ENCODE results near the gene CYB561. TPM values are rescaled to one million over a fixed set of nuclear protein-coding genes. Genes with fewer than 3 reads are reported as not detected.

Gene CYB561
- total RNA-seq, 1 experiment from 2014 or later = 57.2 TPM

GRCh38 chr17:63463771-63464170, 17.7 kb upstream of the CYB561 start:
- H3K27me3 Mint-ChIP-seq (ENCODE audit: insufficient read depth, unreplicated experiment) = no peaks in the 10 kb centered on the region
- ChIA-PET POLR2A (no interaction called here), CTCF (interaction anchor here (0.8 to 2.4 kb wide), 3 partner anchors 13 to 18 kb away, joined by 3 to 9 read pairs (median 3); partner anchors contain the start of genes ACE and CYB561)
- no peak overlapping the region for H3K4me3 Mint-ChIP-seq (ENCODE audit: unreplicated experiment)
- no peak for TF ChIP-seq CTCF (IDR thresholded peaks at IDR 0.05; ENCODE audit: unreplicated experiment)
- H3K27ac Mint-ChIP-seq (ENCODE audit: low read depth, unreplicated experiment) = no peak overlapping the region
- intact Hi-C loops (cut with micrococcal nuclease) = no loop called here
- H3K9me3 Mint-ChIP-seq (ENCODE audit: unreplicated experiment) = no peaks in the 10 kb centered on the region
- H3K36me3 Mint-ChIP-seq (ENCODE audit: insufficient read depth, unreplicated experiment) = no peaks in the 10 kb centered on the region
- no TSS peak for BruUV-seq (replicated peaks)
- DNase-seq (ENCODE audit: unreplicated experiment) = no peak
- peaks cover 26% of the 10 kb centered on the region for H3K4me1 Mint-ChIP-seq (ENCODE audit: insufficient read depth, unreplicated experiment)

GRCh38 chr17:63460018-63460417, 13.9 kb upstream of the CYB561 start:
- CTCF ChIA-PET = interaction anchor here (0.9 to 3.4 kb wide), 4 partner anchors 12 to 35 kb away, joined by 3 to 17 read pairs (median 10); partner anchors contain the start of gene CYB561
- intact Hi-C loops (cut with micrococcal nuclease) = no loop called here

GRCh38 chr17:63458478-63458877, 12.4 kb upstream of the CYB561 start:
- ChIA-PET POLR2A (interaction anchor here (1.1 kb wide), 1 partner anchor 12 kb away, joined by 3 read pairs; the partner anchor contains the start of gene CYB561), CTCF (interaction anchor here (0.5 to 1.0 kb wide), 6 partner anchors 9 to 310 kb away, joined by 3 to 6 read pairs (median 4); no protein-coding TSS in a partner anchor)
- Mint-ChIP-seq H3K27me3 (ENCODE audit: insufficient read depth, unreplicated experiment) (no peaks in the 10 kb centered on the region), H3K4me1 (ENCODE audit: insufficient read depth, unreplicated experiment) (peaks cover 26% of the 10 kb centered on the region), H3K9me3 (ENCODE audit: unreplicated experiment) (no peaks in the 10 kb centered on the region), H3K4me3 (ENCODE audit: unreplicated experiment) (no peak overlapping the region), H3K27ac (ENCODE audit: low read depth, unreplicated experiment) (no peak overlapping the region), H3K36me3 (ENCODE audit: insufficient read depth, unreplicated experiment) (no peaks in the 10 kb centered on the region)
- BruUV-seq (replicated peaks) = no TSS peak
- DNase-seq (ENCODE audit: unreplicated experiment) = no peak
- intact Hi-C loops (cut with micrococcal nuclease) = no loop called here
- TF ChIP-seq CTCF (IDR thresholded peaks at IDR 0.05; ENCODE audit: unreplicated experiment) = no peak

More at GRCh38 chr17:63460018-63460417, 13.9 kb upstream of the CYB561 start:
- DNase-seq (ENCODE audit: unreplicated experiment) = no peak
- TF ChIP-seq CTCF (IDR thresholded peaks at IDR 0.05; ENCODE audit: unreplicated experiment) = no peak
- POLR2A ChIA-PET = interaction anchor here (0.5 to 2.7 kb wide), 9 partner anchors 9 to 180 kb away, joined by 3 to 25 read pairs (median 8); partner anchors contain the start of genes CYB561, DCAF7 and MAP3K3
- BruUV-seq (replicated peaks) = no TSS peak
- Mint-ChIP-seq H3K4me3 (ENCODE audit: unreplicated experiment) (no peak overlapping the region), H3K27me3 (ENCODE audit: insufficient read depth, unreplicated experiment) (no peaks in the 10 kb centered on the region), H3K9me3 (ENCODE audit: unreplicated experiment) (no peaks in the 10 kb centered on the region), H3K27ac (ENCODE audit: low read depth, unreplicated experiment) (no peak overlapping the region), H3K36me3 (ENCODE audit: insufficient read depth, unreplicated experiment) (no peaks in the 10 kb centered on the region), H3K4me1 (ENCODE audit: insufficient read depth, unreplicated experiment) (peaks cover 26% of the 10 kb centered on the region)

- intact Hi-C loops (cut with micrococcal nuclease) = no loop called here
- H3K27me3 Mint-ChIP-seq (ENCODE audit: insufficient read depth, unreplicated experiment) = no peaks in the 10 kb centered on the region
- no TSS peak for BruUV-seq (replicated peaks)
- no peak overlapping the region for H3K4me3 Mint-ChIP-seq (ENCODE audit: unreplicated experiment)
- no peak for DNase-seq (ENCODE audit: unreplicated experiment)
- peaks cover 12% of the 10 kb centered on the region for H3K4me1 Mint-ChIP-seq (ENCODE audit: insufficient read depth, unreplicated experiment)
- H3K27ac Mint-ChIP-seq (ENCODE audit: low read depth, unreplicated experiment) = no peak overlapping the region
- CTCF ChIA-PET = interaction anchor here (0.6 kb wide), 1 partner anchor 26 kb away, joined by 3 read pairs; no protein-coding TSS in a partner anchor
- POLR2A ChIA-PET = no interaction called here
- no peak for TF ChIP-seq CTCF (IDR thresholded peaks at IDR 0.05; ENCODE audit: unreplicated experiment)
- H3K9me3 Mint-ChIP-seq (ENCODE audit: unreplicated experiment) = no peaks in the 10 kb centered on the region
- no peaks in the 10 kb centered on the region for H3K36me3 Mint-ChIP-seq (ENCODE audit: insufficient read depth, unreplicated experiment)
Measured at GRCh38 chr17:63455417-63455816, 9.3 kb upstream of the CYB561 start.

All from MCF 10A (cell line).